HEK293 (cell line): Measurements from ENCODE around the gene TPI1.

Experiments
- CTCF ChIA-PET: fragments of 350-600 bp; formaldehyde crosslinking; extraction: SDS; loops from one replicate; lab custom pipeline; 2021; ENCODE audit warnings: antibody characterized with exemption; lab: Yijun Ruan, JAX
- POLR2A ChIA-PET: fragments of 300-600 bp; formaldehyde crosslinking; extraction: SDS; loops from one replicate; lab custom pipeline; 2020; ENCODE audit warnings: antibody characterized with exemption, inconsistent platforms; lab: Yijun Ruan, JAX
- H3K27ac ChIP-seq: fragments of 200-500 bp; sonication (Bioruptor generic); 2 replicates; pipeline ENCODE4 v1.5.1; 2014; ENCODE audit warnings: low read depth, low read length, control low read depth, inconsistent platforms; ENCODE audit errors: extremely low read depth
- H3K36me3 ChIP-seq, 2 experiments: fragments of 200-500 bp in 1 of 2; sonication (Bioruptor generic) in 1 of 2; 1 replicate in 1 of 2; 2 replicates in 1 of 2; pipeline ENCODE4 v1.5.1; 2014 to 2017; ENCODE audit warnings: inconsistent platforms in 2 of 2, low read length in 2 of 2; ENCODE audit not compliant: control insufficient read depth in 2 of 2, insufficient read depth in 1 of 2
- H3K4me1 ChIP-seq: fragments of 200-500 bp; sonication (Bioruptor generic); 2 replicates; pipeline ENCODE4 v1.5.1; 2014; ENCODE audit warnings: mild to moderate bottlenecking, low read length, inconsistent platforms; ENCODE audit not compliant: control insufficient read depth, insufficient read depth
- H3K4me3 ChIP-seq: 2 replicates; pipeline ENCODE4 v1.5.1; 2011; ENCODE audit warnings: low read depth, mild to moderate bottlenecking, control low read depth, low read length, moderate library complexity
- H3K9me3 ChIP-seq: fragments of 200-500 bp; sonication (Bioruptor generic); 2 replicates; pipeline ENCODE4 v1.5.1; 2014; ENCODE audit warnings: low read depth, low read length, inconsistent platforms; ENCODE audit not compliant: control insufficient read depth, insufficient read depth
- GLIS1 ChIP-seq: fragments of 450-650 bp; formaldehyde crosslinking; IDR thresholded peaks from 2 replicates; pipeline ENCODE4 v1.5.1; 2016; ENCODE audit warnings: missing biosample characterization, missing genetic modification characterization
- ZNF24 ChIP-seq: fragments of 450-650 bp; formaldehyde crosslinking; IDR thresholded peaks from 2 replicates; pipeline ENCODE4 v1.5.1; 2016; ENCODE audit warnings: missing biosample characterization, missing genetic modification characterization

The TPI1 gene

GRCh38 chr12:6919588-6919987 lies 52.3 kb downstream of the TPI1 start:
- Histone ChIP-seq H3K9me3 (no peaks in the 10 kb centered on the region), H3K27ac (0 out of 2 replicates have a peak overlapping the region, but pooled peaks have one; percentile 11), H3K36me3 (peaks cover 23 to 67% of the 10 kb centered on the region in 2 experiments), H3K4me3 (no peak overlapping the region), H3K4me1 (peaks cover 6% of the 10 kb centered on the region)
- TF ChIP-seq GLIS1 (peak; percentile 50), ZNF24 (tag by site-specific recombination) (no peak)
- POLR2A ChIA-PET: interaction anchor here (0.9 kb wide), 1 partner anchor 18 kb away, joined by 4 read pairs; no protein-coding TSS in a partner anchor
- CTCF ChIA-PET: interaction anchor here (0.6 to 1.5 kb wide), 7 partner anchors 19 to 1138 kb away, joined by 3 to 7 read pairs (median 4); partner anchors contain the start of gene PTPN6
